Fibroblast of the aortic adventitia (primary cell): ENCODE measurements around the gene PCDH15. TPM values are rescaled to one million over a fixed set of nuclear protein-coding genes. Genes with fewer than 3 reads are reported as not detected.
"Not testable (repeated sequence)": the region's sequence is repeated elsewhere in the genome, so short reads cannot be mapped to it uniquely, and the experiment has no call there.

Experiments
- DNase-seq: peaks from one replicate; pipeline ENCODE4 v3.0.0-alpha.2; 2010; ENCODE audit warnings: low read depth
- H3K4me3 ChIP-seq: 2 replicates; pipeline ENCODE4 v1.5.1; 2011; ENCODE audit warnings: low read depth, mild to moderate bottlenecking, control low read depth, low read length, moderate library complexity
- CTCF ChIP-seq: IDR thresholded peaks from 2 replicates; pipeline ENCODE4 v1.5.1; 2011; ENCODE audit warnings: mild to moderate bottlenecking, low read length, control low read depth, inconsistent platforms; ENCODE audit not compliant: insufficient read depth
- total RNA-seq: library from RNA; depleted of rRNA; stranded (reverse); fragments of >200 nt; gene quantifications from 2 replicates; pipeline ENCODE4 v1.2.3, GENCODE V29; 2012; ENCODE audit warnings: low replicate concordance

Gene PCDH15
- total RNA-seq, 1 donor, result 0.09 TPM

- no peak for DNase-seq
- no peak overlapping the region for H3K4me3 ChIP-seq
- no peak for TF ChIP-seq CTCF
These were observed 398.5 kb downstream of the PCDH15 start for GRCh38 chr10:54402576-54402975.

- TF ChIP-seq CTCF, result no peak
- no peak overlapping the region for H3K4me3 ChIP-seq
- DNase-seq, result no peak
These were observed 405.0 kb downstream of the PCDH15 start for GRCh38 chr10:54396031-54396430.

GRCh38 chr10:54394598-54394997 lies 406.4 kb downstream of the PCDH15 start:
- not testable (repeated sequence) for DNase-seq

GRCh38 chr10:54372179-54372578 lies 428.9 kb downstream of the PCDH15 start:
- no peak overlapping the region for H3K4me3 ChIP-seq
- no peak for DNase-seq
- TF ChIP-seq CTCF, result no peak

More at GRCh38 chr10:54394598-54394997, 406.4 kb downstream of the PCDH15 start:
- H3K4me3 ChIP-seq, result not testable (repeated sequence)

GRCh38 chr10:54368984-54369383 lies 432.0 kb downstream of the PCDH15 start:
- no peak for DNase-seq
- TF ChIP-seq CTCF, result no peak
- no peak overlapping the region for H3K4me3 ChIP-seq

GRCh38 chr10:54363390-54363789 lies 437.6 kb downstream of the PCDH15 start:
- no peak for TF ChIP-seq CTCF
- no peak for DNase-seq
- no peak overlapping the region for H3K4me3 ChIP-seq

GRCh38 chr10:54342058-54342457 lies 459.0 kb downstream of the PCDH15 start:
- DNase-seq, result no peak
- TF ChIP-seq CTCF, result no peak
- H3K4me3 ChIP-seq, result no peak overlapping the region
